Brain microvascular endothelial cell (primary cell): Measurements from ENCODE around the gene PRG3.
"Not testable (repeated sequence)": the region's sequence is repeated elsewhere in the genome, so short reads cannot be mapped to it uniquely, and the experiment has no call there.

Experiments used
- DNase-seq: peaks from one replicate; pipeline ENCODE4 v3.0.0-alpha.2; 2020
- H3K27ac ChIP-seq: fragments of 250-450 bp; sonication (Bioruptor Pico); 2 replicates; pipeline ENCODE4 v1.5.1; 2020; ENCODE audit warnings: mild to moderate bottlenecking, moderate library complexity
- H3K27me3 ChIP-seq: fragments of 250-450 bp; sonication (Bioruptor Pico); replicated peaks from 2 replicates; pipeline ENCODE4 v1.5.1; 2020; ENCODE audit warnings: mild to moderate bottlenecking
- H3K36me3 ChIP-seq: fragments of 250-450 bp; sonication (Bioruptor Pico); replicated peaks from 2 replicates; pipeline ENCODE4 v1.5.1; 2020; ENCODE audit warnings: mild to moderate bottlenecking
- H3K4me3 ChIP-seq: 2 replicates; pipeline ENCODE4 v1.5.1; 2011; ENCODE audit warnings: low read depth, mild to moderate bottlenecking, control low read depth, low read length, moderate library complexity
- in situ Hi-C: cut with HindIII; loops from 2 replicates; pipeline ENCODE4 v1.10.0; 2017; ENCODE audit warnings: low sequenced_read_pairs, low pct_ligation_motif_present
- TF ChIP-seq, protein P1 (sequence below): IDR thresholded peaks from 2 replicates; pipeline ENCODE4 v1.5.1; 2011; ENCODE audit warnings: low read depth, mild to moderate bottlenecking, moderate library complexity, low read length, control low read depth, inconsistent platforms; ENCODE audit errors: missing control alignments

Gene PRG3

DNA sequence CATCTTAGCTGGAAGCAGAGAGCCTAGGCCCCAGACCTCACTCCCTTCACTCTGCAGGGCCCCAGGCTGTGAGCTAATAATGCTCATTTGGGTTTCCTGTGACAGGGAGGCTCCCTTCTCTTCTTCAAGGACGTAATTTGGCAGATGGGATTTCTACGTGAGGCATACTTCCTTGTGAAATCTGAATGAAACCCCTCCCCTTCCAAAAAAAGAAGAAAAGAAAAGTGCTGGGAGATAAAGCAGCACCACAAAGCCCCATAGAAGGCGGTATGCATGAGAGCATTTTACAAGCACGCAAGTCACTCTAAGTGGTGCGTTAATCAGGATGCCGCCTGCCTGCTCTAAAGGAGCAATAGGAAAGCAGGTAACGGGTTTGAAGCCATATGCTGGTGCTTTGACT lies 37.1 kb downstream of the PRG3 start:
- DNase-seq = no peak
- in situ Hi-C loops = no loop called here
- Histone ChIP-seq H3K36me3 (no peaks in the 10 kb centered on the region), H3K27me3 (peaks cover 3% of the 10 kb centered on the region), H3K4me3 (no peak overlapping the region), H3K27ac (no peak overlapping the region)
- TF ChIP-seq, protein P1, sequence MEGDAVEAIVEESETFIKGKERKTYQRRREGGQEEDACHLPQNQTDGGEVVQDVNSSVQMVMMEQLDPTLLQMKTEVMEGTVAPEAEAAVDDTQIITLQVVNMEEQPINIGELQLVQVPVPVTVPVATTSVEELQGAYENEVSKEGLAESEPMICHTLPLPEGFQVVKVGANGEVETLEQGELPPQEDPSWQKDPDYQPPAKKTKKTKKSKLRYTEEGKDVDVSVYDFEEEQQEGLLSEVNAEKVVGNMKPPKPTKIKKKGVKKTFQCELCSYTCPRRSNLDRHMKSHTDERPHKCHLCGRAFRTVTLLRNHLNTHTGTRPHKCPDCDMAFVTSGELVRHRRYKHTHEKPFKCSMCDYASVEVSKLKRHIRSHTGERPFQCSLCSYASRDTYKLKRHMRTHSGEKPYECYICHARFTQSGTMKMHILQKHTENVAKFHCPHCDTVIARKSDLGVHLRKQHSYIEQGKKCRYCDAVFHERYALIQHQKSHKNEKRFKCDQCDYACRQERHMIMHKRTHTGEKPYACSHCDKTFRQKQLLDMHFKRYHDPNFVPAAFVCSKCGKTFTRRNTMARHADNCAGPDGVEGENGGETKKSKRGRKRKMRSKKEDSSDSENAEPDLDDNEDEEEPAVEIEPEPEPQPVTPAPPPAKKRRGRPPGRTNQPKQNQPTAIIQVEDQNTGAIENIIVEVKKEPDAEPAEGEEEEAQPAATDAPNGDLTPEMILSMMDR = no peak

- H3K27me3 ChIP-seq = peaks cover 3% of the 10 kb centered on the region
- TF ChIP-seq, protein P1 = no peak
- in situ Hi-C loops = no loop called here
- H3K4me3 ChIP-seq = no peak overlapping the region
- no peak for DNase-seq
- H3K27ac ChIP-seq = no peak overlapping the region
- no peaks in the 10 kb centered on the region for H3K36me3 ChIP-seq
Measured at GRCh38 chr11:57342702-57343101, 38.2 kb downstream of the PRG3 start.

DNA sequence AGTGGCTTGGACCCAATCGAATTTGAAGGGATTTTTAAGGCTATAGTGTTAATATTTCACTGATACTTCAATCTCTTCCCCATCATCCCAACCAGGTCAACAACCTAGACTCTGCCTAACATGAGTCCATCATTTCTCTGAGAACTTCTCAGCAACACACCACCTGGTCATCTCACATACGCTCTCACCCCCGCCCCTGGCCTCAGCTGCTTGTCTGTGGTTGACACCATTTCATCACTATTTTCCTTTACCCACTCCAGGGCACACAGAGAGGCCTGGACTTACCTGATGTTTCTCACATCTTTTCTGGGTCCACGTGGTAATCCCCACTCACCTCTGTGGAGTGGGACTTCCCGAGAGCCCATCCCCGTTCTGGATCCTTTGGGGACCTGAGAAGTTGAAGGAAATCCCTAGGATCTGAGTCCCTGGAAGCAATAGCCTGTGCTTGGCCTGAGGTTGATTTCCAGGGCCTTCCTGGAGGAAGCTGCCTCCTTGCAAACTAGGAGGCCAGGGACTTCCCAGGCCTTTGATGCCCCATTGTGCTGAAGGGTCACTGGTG lies 39.6 kb downstream of the PRG3 start:
- in situ Hi-C loops = no loop called here
- Histone ChIP-seq H3K4me3 (no peak overlapping the region), H3K36me3 (no peaks in the 10 kb centered on the region), H3K27ac (no peak overlapping the region), H3K27me3 (peaks cover 3% of the 10 kb centered on the region)
- TF ChIP-seq, protein P1 = no peak
- DNase-seq = no peak

- no peak for DNase-seq
- peaks cover 3% of the 10 kb centered on the region for H3K27me3 ChIP-seq
- in situ Hi-C loops = no loop called here
- H3K36me3 ChIP-seq = no peaks in the 10 kb centered on the region
- TF ChIP-seq, protein P1 = peak; percentile 46
- no peak overlapping the region for H3K27ac ChIP-seq
- no peak overlapping the region for H3K4me3 ChIP-seq
Measured at GRCh38 chr11:57340039-57340615, 40.8 kb downstream of the PRG3 start.

- TF ChIP-seq, protein P1 = no peak
- in situ Hi-C loops = no loop called here
- Histone ChIP-seq H3K4me3 (no peak overlapping the region), H3K27me3 (peaks cover 3% of the 10 kb centered on the region), H3K36me3 (no peaks in the 10 kb centered on the region), H3K27ac (no peak overlapping the region)
- DNase-seq = no peak
Measured at GRCh38 chr11:57339328-57339727, 41.6 kb downstream of the PRG3 start.

GRCh38 chr11:57338142-57338541 lies 42.8 kb downstream of the PRG3 start, which contains the start of gene P2RX3:
P2RX3 (plus strand) TSS chr11:57338352; CDS start chr11:57338551, 199 bp downstream.
- Histone ChIP-seq H3K4me3 (no peak within 1 kb of the TSS), H3K27ac (no peak within 1 kb of the TSS), H3K27me3 (peaks cover 3% of the 10 kb centered on the region), H3K36me3 (peaks cover 2% of the 10 kb centered on the region)
- DNase-seq = no peak
- TF ChIP-seq, protein P1 = no peak
- in situ Hi-C loops = no loop called here

- H3K27ac ChIP-seq, in situ Hi-C loops, DNase-seq: not testable (repeated sequence)
Measured at GRCh38 chr11:57336856-57337255, 44.1 kb downstream of the PRG3 start.

More at GRCh38 chr11:57336856-57337255, 44.1 kb downstream of the PRG3 start:
- not testable (repeated sequence) for H3K4me3 ChIP-seq, H3K27me3 ChIP-seq
- peaks cover 15% of the 10 kb centered on the region for H3K36me3 ChIP-seq
